SK-N-SH (cell line): Measurements from ENCODE around the gene PRG2. TPM values are rescaled to one million over a fixed set of nuclear protein-coding genes. Genes with fewer than 3 reads are reported as not detected.
A peak's percentile ranks its signal among the peaks of the same experiment; 100 is the strongest.

Experiments used
- CTCF ChIA-PET: fragments of 300-600, 350-600 bp; formaldehyde crosslinking; extraction: SDS; loops from one replicate; lab custom pipeline; 2021; lab: Yijun Ruan, JAX
- POLR2A ChIA-PET: fragments of 350-600 bp; sonication (Branson Sonifier 250); formaldehyde crosslinking; extraction: SDS; loops from one replicate; lab custom pipeline; 2020; ENCODE audit warnings: antibody characterized with exemption, inconsistent platforms; lab: Yijun Ruan, JAX
- DNase-seq: peaks from one replicate; pipeline ENCODE4 v3.0.0; 2012
- H2AFZ ChIP-seq: fragments of 200-600 bp; sonication (generic); 2 replicates; pipeline ENCODE4 v1.8.1; 2016; ENCODE audit warnings: antibody characterized with exemption, mild to moderate bottlenecking, low read depth
- H3F3A ChIP-seq: fragments of 200-600 bp; sonication (generic); replicated peaks from 2 replicates; pipeline ENCODE3; 2016; ENCODE audit warnings: antibody characterized with exemption, mild to moderate bottlenecking; ENCODE audit not compliant: insufficient read depth
- H3K27ac ChIP-seq, 2 experiments: fragments of 200-500 bp in 1 of 2; fragments of 200-600 bp in 1 of 2; sonication (Bioruptor generic) in 1 of 2; sonication (generic), shearing (Covaris generic) in 1 of 2; 2 replicates each; pipeline versions ENCODE4 v1.5.1 to v1.6.1; 2014 to 2016; ENCODE audit warnings: low read depth in 2 of 2, inconsistent platforms in 1 of 2, low read length in 1 of 2, mild to moderate bottlenecking in 1 of 2, mixed read lengths in 1 of 2
- H3K27me3 ChIP-seq: fragments of 200-600 bp; sonication (generic), shearing (Covaris generic); 2 replicates; pipeline ENCODE4 v1.6.1; 2016; ENCODE audit warnings: mixed run types; ENCODE audit not compliant: insufficient read depth
- H3K36me3 ChIP-seq, 2 experiments: fragments of 200-500 bp in 1 of 2; fragments of 200-600 bp in 1 of 2; sonication (Bioruptor generic) in 1 of 2; sonication (generic) in 1 of 2; replicated peaks in 1 of 2; 2 replicates each; pipeline versions ENCODE3 to v1.5.1; 2014 to 2016; ENCODE audit warnings: low read length in 1 of 2, mild to moderate bottlenecking in 1 of 2; ENCODE audit not compliant: insufficient read depth in 2 of 2, control insufficient read depth in 1 of 2
- H3K4me1 ChIP-seq, 2 experiments: fragments of 200-500 bp in 1 of 2; fragments of 200-600 bp in 1 of 2; sonication (Bioruptor generic) in 1 of 2; sonication (generic), shearing (Covaris generic) in 1 of 2; 2 replicates each; pipeline versions ENCODE4 v1.5.1 to v1.6.1; 2014 to 2016; ENCODE audit warnings: low read depth in 1 of 2, low read length in 1 of 2, mixed run types in 1 of 2; ENCODE audit not compliant: insufficient read depth in 2 of 2, control insufficient read depth in 1 of 2
- H3K4me2 ChIP-seq: fragments of 200-600 bp; sonication (generic), shearing (Covaris generic); 2 replicates; pipeline ENCODE4 v1.6.1; 2017; ENCODE audit warnings: mixed run types
- H3K4me3 ChIP-seq, 2 experiments: fragments of 200-500 bp in 1 of 2; fragments of 200-600 bp in 1 of 2; sonication (Bioruptor generic) in 1 of 2; sonication (generic), shearing (Covaris generic) in 1 of 2; 2 replicates each; pipeline versions ENCODE4 v1.5.1 to v1.8.1; 2014 to 2016; ENCODE audit warnings: low read depth in 2 of 2, inconsistent platforms in 1 of 2, low read length in 1 of 2, mild to moderate bottlenecking in 1 of 2, mixed read lengths in 1 of 2, moderate library complexity in 1 of 2
- H3K79me2 ChIP-seq: fragments of 200-600 bp; sonication (generic); 2 replicates; pipeline ENCODE4 v1.8.1; 2017; ENCODE audit warnings: mild to moderate bottlenecking; ENCODE audit not compliant: insufficient read depth
- H3K9ac ChIP-seq: fragments of 200-600 bp; sonication (generic); 2 replicates; pipeline ENCODE4 v1.6.1; 2017; ENCODE audit warnings: mixed run types
- H3K9me2 ChIP-seq: fragments of 200-600 bp; sonication (generic); 2 replicates; pipeline ENCODE4 v1.6.1; 2017; ENCODE audit warnings: mixed run types
- H3K9me3 ChIP-seq: fragments of 200-600 bp; sonication (generic); 2 replicates; pipeline ENCODE4 v1.6.1; 2017; ENCODE audit warnings: mixed run types, mild to moderate bottlenecking, moderate library complexity
- H4K20me1 ChIP-seq: fragments of 200-600 bp; sonication (generic); 2 replicates; pipeline ENCODE4 v1.6.1; 2017; ENCODE audit warnings: mild to moderate bottlenecking, mixed run types; ENCODE audit not compliant: insufficient read depth
- EZH2phosphoT487 ChIP-seq: fragments of 200-600 bp; sonication (generic); IDR thresholded peaks from 2 replicates; pipeline ENCODE4 v1.6.1; 2017; ENCODE audit warnings: low read depth, mixed run types, mild to moderate bottlenecking, antibody characterized with exemption, moderate library complexity, borderline replicate concordance
- GABPA ChIP-seq: IDR thresholded peaks from 2 replicates; pipeline ENCODE4 v1.4.0; 2012; ENCODE audit warnings: low read depth, mild to moderate bottlenecking
- GATA2 ChIP-seq: sonication (generic); formaldehyde crosslinking; IDR thresholded peaks from 2 replicates; pipeline ENCODE4 v1.5.0; 2020; ENCODE audit warnings: mild to moderate bottlenecking, missing genetic modification reagents
- IRF3 ChIP-seq: fragments of 150-350 bp; IDR thresholded peaks from 2 replicates; pipeline ENCODE4 v1.6.1; 2016; ENCODE audit warnings: mild to moderate bottlenecking, low read depth, low read length
- MEF2A ChIP-seq: IDR thresholded peaks from 2 replicates; pipeline ENCODE4 v1.4.0; 2012; ENCODE audit warnings: low read depth, borderline replicate concordance
- MXI1 ChIP-seq: IDR thresholded peaks from 2 replicates; pipeline ENCODE4 v1.6.1; 2012; ENCODE audit warnings: mild to moderate bottlenecking, low read depth, low read length, improper control_type of control experiment
- PBX3 ChIP-seq: IDR thresholded peaks from 2 replicates; pipeline ENCODE4; 2012
- POLR2AphosphoS5 ChIP-seq: IDR thresholded peaks from 2 replicates; pipeline ENCODE4 v1.6.1; 2012; ENCODE audit warnings: low read depth, low read length
- REST ChIP-seq: IDR thresholded peaks from 2 replicates; pipeline ENCODE4 v1.6.1; 2012; ENCODE audit warnings: mild to moderate bottlenecking, low read depth, low read length, moderate library complexity
- RFX5 ChIP-seq: IDR thresholded peaks from 2 replicates; pipeline ENCODE4 v1.6.1; 2012; ENCODE audit warnings: mild to moderate bottlenecking, improper control_type of control experiment, low read length
- RXRA ChIP-seq: IDR thresholded peaks from 2 replicates; pipeline ENCODE4 v1.4.0; 2012; ENCODE audit warnings: low read depth, mild to moderate bottlenecking, borderline replicate concordance
- SMC3 ChIP-seq: IDR thresholded peaks from 2 replicates; pipeline ENCODE4 v1.6.1; 2012; ENCODE audit warnings: low read depth, low read length, improper control_type of control experiment
- TAF1 ChIP-seq: IDR thresholded peaks from 2 replicates; pipeline ENCODE4 v1.6.1; 2012; ENCODE audit warnings: low read depth, mild to moderate bottlenecking, low read length, moderate library complexity, borderline replicate concordance
- TCF12 ChIP-seq: IDR thresholded peaks from 2 replicates; pipeline ENCODE4 v1.4.0; 2012
- TEAD4 ChIP-seq: IDR thresholded peaks from 2 replicates; pipeline ENCODE4 v1.4.0; 2012; ENCODE audit warnings: mild to moderate bottlenecking, borderline replicate concordance; ENCODE audit not compliant: insufficient read depth
- USF1 ChIP-seq: IDR thresholded peaks from 2 replicates; pipeline ENCODE4 v1.4.0; 2012; ENCODE audit warnings: low read depth, borderline replicate concordance
- USF2 ChIP-seq: fragments of 150-350 bp; IDR thresholded peaks from 2 replicates; pipeline ENCODE4 v1.6.1; 2017; ENCODE audit warnings: antibody characterized with exemption, low read length, low read depth, borderline replicate concordance
- YY1 ChIP-seq: IDR thresholded peaks from 2 replicates; pipeline ENCODE4 v1.4.0; 2012; ENCODE audit warnings: low read depth, mild to moderate bottlenecking
- WGBS: methylation state at CpG from one replicate; pipeline ENCODE4 v1.1.6; 2017; ENCODE audit warnings: low lambda C conversion rate; 5-methylcytosine and 5-hydroxymethylcytosine counted together
- polyA plus RNA-seq, 3 experiments: library from polyadenylated mRNA; depleted of rRNA; stranded (reverse); fragments of >200 nt; gene quantifications; 2 replicates each; pipeline ENCODE4 v1.2.3, GENCODE V29; 2012

PRG2 gene
- polyA plus RNA-seq, 1 of the 3 experiments (the other 2 are of a cell fraction) = not detected

- no peak for TF ChIP-seq REST
- TF ChIP-seq USF2 = no peak
- TF ChIP-seq TAF1 = no peak
- no peak for TF ChIP-seq POLR2AphosphoS5
- no peak for TF ChIP-seq SMC3
- TF ChIP-seq YY1 = no peak
- TF ChIP-seq TCF12 = no peak
- no peak for TF ChIP-seq EZH2phosphoT487
Observed at GRCh38 chr11:57424137-57424791, 33.8 kb upstream of the PRG2 start (continued).

GRCh38 chr11:57422669-57423068 lies 32.2 kb upstream of the PRG2 start:
- Histone ChIP-seq H3K4me1 (peaks cover 21 to 23% of the 10 kb centered on the region in 2 experiments; a peak in 2 of 4 replicates), H3K9ac (no peak overlapping the region), H3K27me3 (no peaks in the 10 kb centered on the region), H3F3A (no peaks in the 10 kb centered on the region), H3K9me2 (no peaks in the 10 kb centered on the region), H3K36me3 (no peaks in the 10 kb centered on the region), H4K20me1 (no peaks in the 10 kb centered on the region), H3K4me3 (no peak overlapping the region), H3K27ac (peak overlapping the region in 1 of 2 experiments; percentile 31; a peak in 2 of 4 replicates), H2AFZ (no peak overlapping the region), H3K9me3 (no peaks in the 10 kb centered on the region), H3K4me2 (no peak overlapping the region), H3K79me2 (no peaks in the 10 kb centered on the region)
- WGBS = 22% methylated on average over 4 of the region's 4 CpGs
- ChIA-PET CTCF (interaction anchor here (6.3 kb wide), 1 partner anchor 35 kb away, joined by 26 read pairs; no protein-coding TSS in a partner anchor), POLR2A (no interaction called here)
- DNase-seq = no peak
- TF ChIP-seq EZH2phosphoT487 = no peak
- no peak for TF ChIP-seq MEF2A
- no peak for TF ChIP-seq RFX5
- no peak for TF ChIP-seq PBX3
- no peak for TF ChIP-seq USF1
- TF ChIP-seq USF2 = no peak
- TF ChIP-seq MXI1 = no peak
- TF ChIP-seq RXRA = no peak
- TF ChIP-seq IRF3 = no peak
- no peak for TF ChIP-seq POLR2AphosphoS5
- TF ChIP-seq GATA2 (CRISPR knock-in tag) = no peak
- TF ChIP-seq GABPA = no peak
- no peak for TF ChIP-seq TEAD4
- TF ChIP-seq SMC3 = no peak
